Measurements from ENCODE around the gene YPEL3.

GRCh38 chr16:30104090-30104489 is 8.1 kb upstream of the YPEL3 start:
- TF ChIP-seq CTCF (IDR thresholded peaks at IDR 0.05) (no peak), POLR2AphosphoS5 (IDR thresholded peaks at IDR 0.05) (no peak), POLR2A (IDR thresholded peaks at IDR 0.05) (no peak), EP300 (IDR thresholded peaks at IDR 0.05; ENCODE audit: low read depth) (no peak)

All from transverse colon (tissue), 4 donors.